ENCODE results near the gene ATP6V0C. TPM values are rescaled to one million over a fixed set of nuclear protein-coding genes. Genes with fewer than 3 reads are reported as not detected.

ATP6V0C gene
- total and polyA plus RNA-seq, 2 of the 13 experiments (the other 11 are each of a cell fraction or from before 2014, with no cell fraction given) = 10.4 to 20.1 TPM

- Histone ChIP-seq H3K79me2 (ENCODE audit: insufficient read depth, low read length) (no peaks in the 10 kb centered on the region), H2AFZ (ENCODE audit: low read length) (no peak overlapping the region), H3K27ac (ENCODE audit: extremely low read length, insufficient read depth, low read length) (no peak overlapping the region), H3K4me3 (replicated peaks in 1 of 3; ENCODE audit: insufficient read depth in 1 of 3, low read depth in 2 of 3, low read length in 3 of 3) (no peak overlapping the region), H4K20me1 (ENCODE audit: insufficient read depth, low read length) (no peaks in the 10 kb centered on the region), H3K27me3 (ENCODE audit: control insufficient read depth in 1 of 2, insufficient read depth in 2 of 2, low read length in 2 of 2) (no peaks in the 10 kb centered on the region), H3K4me2 (ENCODE audit: low read depth, low read length) (no peak overlapping the region), H3K9me3 (ENCODE audit: low read length) (no peaks in the 10 kb centered on the region), H3K4me1 (ENCODE audit: insufficient read depth, low read length) (peaks cover 22% of the 10 kb centered on the region), H3K9ac (ENCODE audit: insufficient read depth, low read depth, low read length) (no peak overlapping the region), H3K36me3 (replicated peaks in 1 of 2; ENCODE audit: control insufficient read depth in 1 of 2, insufficient read depth in 2 of 2, low read length in 2 of 2) (peaks cover 14 to 29% of the 10 kb centered on the region in 2 experiments; a peak in 4 of 5 replicates)
- BruUV-seq (replicated peaks) = no TSS peak
- no peak for DNase-seq (ENCODE audit: low spot score)
- intact Hi-C loops (cut with micrococcal nuclease; ENCODE audit: unreplicated experiment) (no loop called here), in situ Hi-C loops (cut with HindIII; ENCODE audit: extremely low pct_ligation_motif_present, low pct_unique_long_range_greater_than_20kb) (no loop called here)
- no peak for FAIRE-seq
- 94% methylated on average over 7 of the region's 15 CpGs for WGBS (ENCODE audit: low lambda C conversion rate)
- TF ChIP-seq ZNF589 (CRISPR knock-in tag; conservative IDR thresholded peaks at IDR 0.05) (no peak), ZNF775 (CRISPR knock-in tag; IDR thresholded peaks at IDR 0.05; ENCODE audit: borderline replicate concordance) (no peak), ZNF878 (CRISPR knock-in tag; IDR thresholded peaks at IDR 0.05) (no peak), JDP2 (CRISPR knock-in tag; IDR thresholded peaks at IDR 0.05; ENCODE audit: borderline replicate concordance) (no peak), JUND (CRISPR knock-in tag; IDR thresholded peaks at IDR 0.05) (no peak), SIX4 (CRISPR knock-in tag; IDR thresholded peaks at IDR 0.05) (no peak), U2AF2 (IDR thresholded peaks at IDR 0.05; ENCODE audit: low read depth, low read length) (no peak)
- no peak for ATAC-seq
- ChIA-PET POLR2A (no interaction called here), CTCF (ENCODE audit: low intra/inter-chr PET ratio, low total read pairs) (no interaction called here)
Observed at GRCh38 chr16:2498531-2499253, 15.1 kb upstream of the ATP6V0C start.

GRCh38 chr16:2499454-2499853 is 14.3 kb upstream of the ATP6V0C start:
- Histone ChIP-seq H3K27me3 (ENCODE audit: control insufficient read depth in 1 of 2, insufficient read depth in 2 of 2, low read length in 2 of 2) (no peaks in the 10 kb centered on the region), H2AFZ (ENCODE audit: low read length) (no peak overlapping the region), H3K79me2 (ENCODE audit: insufficient read depth, low read length) (no peaks in the 10 kb centered on the region), H3K27ac (ENCODE audit: extremely low read length, insufficient read depth, low read length) (no peak overlapping the region), H3K4me3 (replicated peaks in 1 of 3; ENCODE audit: insufficient read depth in 1 of 3, low read depth in 2 of 3, low read length in 3 of 3) (no peak overlapping the region), H3K9ac (ENCODE audit: insufficient read depth, low read depth, low read length) (no peak overlapping the region), H3K9me3 (ENCODE audit: low read length) (no peaks in the 10 kb centered on the region), H3K4me2 (ENCODE audit: low read depth, low read length) (no peak overlapping the region), H3K4me1 (ENCODE audit: insufficient read depth, low read length) (peaks cover 22% of the 10 kb centered on the region), H3K36me3 (replicated peaks in 1 of 2; ENCODE audit: control insufficient read depth in 1 of 2, insufficient read depth in 2 of 2, low read length in 2 of 2) (peaks cover 14 to 29% of the 10 kb centered on the region in 2 experiments; a peak in 4 of 5 replicates), H4K20me1 (ENCODE audit: insufficient read depth, low read length) (no peaks in the 10 kb centered on the region)
- CTCF ChIA-PET (ENCODE audit: low intra/inter-chr PET ratio, low total read pairs) = no interaction called here
- WGBS (ENCODE audit: low lambda C conversion rate) = 92% methylated on average over 4 of the region's 6 CpGs
- in situ Hi-C loops (cut with HindIII; ENCODE audit: extremely low pct_ligation_motif_present, low pct_unique_long_range_greater_than_20kb) (no loop called here), intact Hi-C loops (cut with micrococcal nuclease; ENCODE audit: unreplicated experiment) (no loop called here)
- FAIRE-seq = no peak
- no peak for DNase-seq (ENCODE audit: low spot score)
- POLR2A ChIA-PET = no interaction called here
- ATAC-seq = no peak
- no TSS peak for BruUV-seq (replicated peaks)
- no peak for TF ChIP-seq NONO (IDR thresholded peaks at IDR 0.05)
- TF ChIP-seq NONO (CRISPR knock-in tag; conservative IDR thresholded peaks at IDR 0.05) = no peak
- TF ChIP-seq ZBTB26 (CRISPR knock-in tag; IDR thresholded peaks at IDR 0.05; ENCODE audit: borderline replicate concordance) = no peak
- TF ChIP-seq YEATS2 (CRISPR knock-in tag; IDR thresholded peaks at IDR 0.05; ENCODE audit: borderline replicate concordance) = no peak
- TF ChIP-seq GZF1 (CRISPR knock-in tag; IDR thresholded peaks at IDR 0.05) = no peak
- TF ChIP-seq YEATS4 (CRISPR knock-in tag; IDR thresholded peaks at IDR 0.05; ENCODE audit: borderline replicate concordance) = no peak
- no peak for TF ChIP-seq ZNF180 (CRISPR knock-in tag; IDR thresholded peaks at IDR 0.05; ENCODE audit: borderline replicate concordance, low read depth)
